GM12878 (cell line): ENCODE measurements around the gene ANKMY1. TPM values are rescaled to one million over a fixed set of nuclear protein-coding genes. Genes with fewer than 3 reads are reported as not detected.

Experiments
- ATAC-seq: fragments of 200-7000 bp; cut with Tn5 transposase; 3 replicates; pipeline ENCODE4 v1.9.1; 2020; ENCODE audit warnings: mild to moderate bottlenecking, moderate library complexity
- BruUV-seq: library from RNA; stranded (reverse); fragments of 400-500 nt; replicated peaks from 2 replicates; lab custom pipeline; 2021; lab: Mats Ljungman, UMichigan
- CTCF ChIA-PET: fragments of 300-600 bp; sonication (Branson Sonifier 250); formaldehyde crosslinking; extraction: SDS; loops from one replicate; lab custom pipeline; 2021; ENCODE audit warnings: inconsistent platforms; lab: Yijun Ruan, JAX
- POLR2A ChIA-PET: fragments of 350-600 bp; formaldehyde crosslinking; extraction: SDS; loops from one replicate; lab custom pipeline; 2021; ENCODE audit warnings: inconsistent platforms; lab: Charles Lee
- RAD21 ChIA-PET: fragments of 300-600 bp; sonication (Branson Sonifier 250); formaldehyde crosslinking; loops from one replicate; lab custom pipeline; 2023; ENCODE audit warnings: antibody characterized with exemption; ENCODE audit not compliant: unreplicated experiment; lab: Charles Lee
- SMC1A ChIA-PET: fragments of 300-600 bp; sonication (Branson Sonifier 250); formaldehyde crosslinking; loops from one replicate; lab custom pipeline; 2023; ENCODE audit not compliant: unreplicated experiment, uncharacterized antibody; lab: Charles Lee
- DNase-seq: peaks from one replicate; pipeline ENCODE4 v3.0.0-alpha.2; 2011; ENCODE audit warnings: low read depth, low spot score
- FAIRE-seq: peaks from 3 replicates; lab custom pipeline; 2011; peaks lifted over from hg19 to GRCh38; lab: Jason Lieb, UNC
- H2AFZ ChIP-seq: 2 replicates; pipeline ENCODE4 v1.6.0; 2011; ENCODE audit warnings: low read depth, low read length, control low read depth; ENCODE audit not compliant: control insufficient read depth
- H3K27ac ChIP-seq: 2 replicates; pipeline ENCODE4 v1.5.1; 2011; ENCODE audit warnings: control low read depth; ENCODE audit not compliant: control insufficient read depth, insufficient read depth
- H3K27me3 ChIP-seq, 2 experiments: replicated peaks in 1 of 2; 2 replicates each; pipeline versions ENCODE4 v1.6.0 to v1.6.1; 2011; ENCODE audit warnings: low read length in 1 of 2; ENCODE audit not compliant: control insufficient read depth in 2 of 2, insufficient read depth in 2 of 2
- H3K36me3 ChIP-seq, 2 experiments: 2 replicates each; pipeline ENCODE4 v1.5.1; 2011; ENCODE audit warnings: low read length in 1 of 2; ENCODE audit not compliant: control insufficient read depth in 2 of 2, insufficient read depth in 2 of 2
- H3K4me1 ChIP-seq: 2 replicates; pipeline ENCODE4 v1.6.1; 2011; ENCODE audit warnings: mild to moderate bottlenecking, low read length, moderate library complexity, mixed read lengths; ENCODE audit not compliant: control insufficient read depth, insufficient read depth
- H3K4me2 ChIP-seq: 2 replicates; pipeline ENCODE4 v1.6.0; 2011; ENCODE audit warnings: control low read depth; ENCODE audit not compliant: control insufficient read depth, insufficient read depth
- H3K4me3 ChIP-seq: fragments of 200-600 bp; sonication (generic); 2 replicates; pipeline ENCODE4 v1.5.1; 2016
- H3K79me2 ChIP-seq: 2 replicates; pipeline ENCODE4 v1.6.0; 2011; ENCODE audit warnings: low read length; ENCODE audit not compliant: control insufficient read depth, insufficient read depth
- H3K9ac ChIP-seq: 2 replicates; pipeline ENCODE4 v1.8.0; 2011; ENCODE audit warnings: low read length, control low read depth, mixed read lengths; ENCODE audit not compliant: control insufficient read depth, insufficient read depth
- H3K9me3 ChIP-seq: replicated peaks from 3 replicates; pipeline ENCODE4 v1.5.1; 2011; ENCODE audit warnings: mild to moderate bottlenecking, low read length; ENCODE audit not compliant: control insufficient read depth, insufficient read depth
- H4K20me1 ChIP-seq: 2 replicates; pipeline ENCODE4 v1.6.0; 2011; ENCODE audit not compliant: control insufficient read depth, insufficient read depth
- BACH1 ChIP-seq: fragments of 450-650 bp; IDR thresholded peaks from 2 replicates; pipeline ENCODE4 v1.6.1; 2017; ENCODE audit warnings: mild to moderate bottlenecking, borderline replicate concordance
- FOS ChIP-seq: IDR thresholded peaks from 3 replicates; pipeline ENCODE4 v1.6.1; 2011; ENCODE audit warnings: borderline replicate concordance; ENCODE audit not compliant: insufficient read length; ENCODE audit errors: extremely low read depth
- GABPA ChIP-seq: IDR thresholded peaks from 2 replicates; pipeline ENCODE4 v1.6.1; 2014; ENCODE audit warnings: antibody characterized with exemption, low read depth, mild to moderate bottlenecking, inconsistent platforms
- HCFC1 ChIP-seq: fragments of 150-350 bp; IDR thresholded peaks from 2 replicates; pipeline ENCODE4 v1.6.1; 2014; ENCODE audit warnings: low read length
- HDGF ChIP-seq: fragments of 450-650 bp; IDR thresholded peaks from 2 replicates; pipeline ENCODE4 v1.6.1; 2016; ENCODE audit warnings: antibody characterized with exemption
- MXI1 ChIP-seq: fragments of 150-350 bp; IDR thresholded peaks from 2 replicates; pipeline ENCODE4 v1.6.1; 2011; ENCODE audit warnings: low read depth, mild to moderate bottlenecking, inconsistent platforms, low read length, improper control_type of control experiment
- NFIC ChIP-seq: IDR thresholded peaks from 2 replicates; pipeline ENCODE4 v1.6.1; 2012; ENCODE audit warnings: low read depth, mild to moderate bottlenecking, inconsistent platforms, low read length, moderate library complexity
- RELA ChIP-seq: fragments of 450-650 bp; IDR thresholded peaks from 2 replicates; pipeline ENCODE4 v1.8.0; 2014; ENCODE audit warnings: borderline replicate concordance; ENCODE audit not compliant: partially characterized antibody
- YBX1 ChIP-seq: fragments of 450-650 bp; IDR thresholded peaks from 2 replicates; pipeline ENCODE4 v1.6.1; 2016; ENCODE audit warnings: antibody characterized with exemption
- ZBTB11 ChIP-seq: fragments of 450-650 bp; formaldehyde crosslinking; IDR thresholded peaks from 2 replicates; pipeline ENCODE4 v1.5.0; 2022; ENCODE audit warnings: mild to moderate bottlenecking, missing genetic modification characterization
- WGBS: methylation state at CpG from one replicate; pipeline ENCODE4 v1.1.6; 2016; ENCODE audit warnings: low lambda C conversion rate; ENCODE audit not compliant: insufficient replicate concordance, insufficient coverage; ENCODE audit errors: missing lambda C conversion rate; 5-methylcytosine and 5-hydroxymethylcytosine counted together
- in situ Hi-C: fragments of 300-500 bp; cut with MboI; formaldehyde crosslinking; loops from 9 replicates; pipeline ENCODE4 v1.14.3; 2018; ENCODE audit warnings: mixed read lengths
- intact Hi-C: fragments of 100-400 bp; cut with micrococcal nuclease; formaldehyde crosslinking; loops from one replicate; pipeline ENCODE4 v1.14.2; 2022; ENCODE audit not compliant: unreplicated experiment
- polyA plus RNA-seq, 11 experiments: library from polyadenylated mRNA; depleted of rRNA in 4 of 11; unstranded in 6 of 11; stranded (reverse) in 5 of 11; fragments of >200 nt; fragmentation: Nextera tagmentation in 4 of 11; fragmentation: Illumina TruSeq in 1 of 11; extraction: Ambion mirVana in 4 of 11; extraction: Trizol in 1 of 11; gene quantifications; 1 replicate in 1 of 11; 2 replicates in 10 of 11; pipeline versions ENCODE4 v1.2.1 to v1.2.3, GENCODE V29; 2011 to 2016; ENCODE audit warnings: inconsistent platforms in 2 of 11, missing spikeins in 2 of 11, low read depth in 1 of 11
- total RNA-seq, 4 experiments: library from RNA; depleted of rRNA in 3 of 4; stranded (reverse); fragments of >200 nt in 3 of 4; fragmentation: Illumina TruSeq in 1 of 4; extraction: Trizol in 1 of 4; gene quantifications; 2 replicates each; pipeline versions ENCODE4 v1.2.1 to v1.2.3, GENCODE V29; 2013 to 2021
- TF ChIP-seq, protein P1 (sequence below): fragments of 450-650 bp; IDR thresholded peaks from 2 replicates; pipeline ENCODE4 v1.6.1; 2016; ENCODE audit warnings: mild to moderate bottlenecking, moderate library complexity, borderline replicate concordance
- TF ChIP-seq, protein P2 (sequence below): fragments of 150-350 bp; IDR thresholded peaks from 2 replicates; pipeline ENCODE4 v1.6.1; 2014; ENCODE audit warnings: mild to moderate bottlenecking, low read depth, low read length

The ANKMY1 gene
- total and polyA plus RNA-seq, 10 of the 15 experiments (the other 5 are each of a cell fraction or from before 2014, with no cell fraction given): 1.1 to 15.3 (median 11.1) TPM

GRCh38 chr2:240465765-240466578 lies 91.8 kb downstream of the ANKMY1 start:
- ATAC-seq (no peak), FAIRE-seq (no peak), DNase-seq (no peak)
- Histone ChIP-seq H2AFZ (no peak overlapping the region), H3K9me3 (no peaks in the 10 kb centered on the region), H3K27ac (no peak overlapping the region), H3K79me2 (no peaks in the 10 kb centered on the region), H4K20me1 (no peaks in the 10 kb centered on the region), H3K27me3 (no peaks in the 10 kb centered on the region), H3K36me3 (no peaks in the 10 kb centered on the region), H3K4me3 (no peak overlapping the region), H3K4me2 (no peak overlapping the region), H3K9ac (no peak overlapping the region), H3K4me1 (peaks cover 6% of the 10 kb centered on the region)
- WGBS: 62% methylated on average over 25 of the region's 28 CpGs
- ChIA-PET CTCF (no interaction called here), RAD21 (no interaction called here), POLR2A (no interaction called here), SMC1A (no interaction called here)
- intact Hi-C loops: no loop called here
- no TSS peak for BruUV-seq
- in situ Hi-C loops: no loop called here
- TF ChIP-seq GABPA: no peak
- TF ChIP-seq RELA: no peak
- TF ChIP-seq, protein P1, sequence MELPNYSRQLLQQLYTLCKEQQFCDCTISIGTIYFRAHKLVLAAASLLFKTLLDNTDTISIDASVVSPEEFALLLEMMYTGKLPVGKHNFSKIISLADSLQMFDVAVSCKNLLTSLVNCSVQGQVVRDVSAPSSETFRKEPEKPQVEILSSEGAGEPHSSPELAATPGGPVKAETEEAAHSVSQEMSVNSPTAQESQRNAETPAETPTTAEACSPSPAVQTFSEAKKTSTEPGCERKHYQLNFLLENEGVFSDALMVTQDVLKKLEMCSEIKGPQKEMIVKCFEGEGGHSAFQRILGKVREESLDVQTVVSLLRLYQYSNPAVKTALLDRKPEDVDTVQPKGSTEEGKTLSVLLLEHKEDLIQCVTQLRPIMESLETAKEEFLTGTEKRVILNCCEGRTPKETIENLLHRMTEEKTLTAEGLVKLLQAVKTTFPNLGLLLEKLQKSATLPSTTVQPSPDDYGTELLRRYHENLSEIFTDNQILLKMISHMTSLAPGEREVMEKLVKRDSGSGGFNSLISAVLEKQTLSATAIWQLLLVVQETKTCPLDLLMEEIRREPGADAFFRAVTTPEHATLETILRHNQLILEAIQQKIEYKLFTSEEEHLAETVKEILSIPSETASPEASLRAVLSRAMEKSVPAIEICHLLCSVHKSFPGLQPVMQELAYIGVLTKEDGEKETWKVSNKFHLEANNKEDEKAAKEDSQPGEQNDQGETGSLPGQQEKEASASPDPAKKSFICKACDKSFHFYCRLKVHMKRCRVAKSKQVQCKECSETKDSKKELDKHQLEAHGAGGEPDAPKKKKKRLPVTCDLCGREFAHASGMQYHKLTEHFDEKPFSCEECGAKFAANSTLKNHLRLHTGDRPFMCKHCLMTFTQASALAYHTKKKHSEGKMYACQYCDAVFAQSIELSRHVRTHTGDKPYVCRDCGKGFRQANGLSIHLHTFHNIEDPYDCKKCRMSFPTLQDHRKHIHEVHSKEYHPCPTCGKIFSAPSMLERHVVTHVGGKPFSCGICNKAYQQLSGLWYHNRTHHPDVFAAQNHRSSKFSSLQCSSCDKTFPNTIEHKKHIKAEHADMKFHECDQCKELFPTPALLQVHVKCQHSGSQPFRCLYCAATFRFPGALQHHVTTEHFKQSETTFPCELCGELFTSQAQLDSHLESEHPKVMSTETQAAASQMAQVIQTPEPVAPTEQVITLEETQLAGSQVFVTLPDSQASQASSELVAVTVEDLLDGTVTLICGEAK: no peak
- no peak for TF ChIP-seq FOS
- TF ChIP-seq HCFC1: no peak
- no peak for TF ChIP-seq HDGF
- TF ChIP-seq NFIC: no peak
- TF ChIP-seq, protein P2, sequence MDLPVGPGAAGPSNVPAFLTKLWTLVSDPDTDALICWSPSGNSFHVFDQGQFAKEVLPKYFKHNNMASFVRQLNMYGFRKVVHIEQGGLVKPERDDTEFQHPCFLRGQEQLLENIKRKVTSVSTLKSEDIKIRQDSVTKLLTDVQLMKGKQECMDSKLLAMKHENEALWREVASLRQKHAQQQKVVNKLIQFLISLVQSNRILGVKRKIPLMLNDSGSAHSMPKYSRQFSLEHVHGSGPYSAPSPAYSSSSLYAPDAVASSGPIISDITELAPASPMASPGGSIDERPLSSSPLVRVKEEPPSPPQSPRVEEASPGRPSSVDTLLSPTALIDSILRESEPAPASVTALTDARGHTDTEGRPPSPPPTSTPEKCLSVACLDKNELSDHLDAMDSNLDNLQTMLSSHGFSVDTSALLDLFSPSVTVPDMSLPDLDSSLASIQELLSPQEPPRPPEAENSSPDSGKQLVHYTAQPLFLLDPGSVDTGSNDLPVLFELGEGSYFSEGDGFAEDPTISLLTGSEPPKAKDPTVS: no peak
- no peak for TF ChIP-seq ZBTB11
- TF ChIP-seq YBX1: no peak
- TF ChIP-seq BACH1: no peak
- no peak for TF ChIP-seq MXI1
